Fibroblast of skin of abdomen (primary cell): Measurements from ENCODE around the gene CPZ.
"Not testable (repeated sequence)": the region's sequence is repeated elsewhere in the genome, so short reads cannot be mapped to it uniquely, and the experiment has no call there.

Experiments
- DNase-seq: peaks from one replicate; pipeline ENCODE4 v3.0.0-alpha.2; 2013

Gene CPZ

GRCh38 chr4:8613421-8614364 is 21.1 kb downstream of the CPZ start:
- DNase-seq = no peak

- no peak for DNase-seq
Measured at GRCh38 chr4:8614365-8615193, 22.0 kb downstream of the CPZ start.

DNA sequence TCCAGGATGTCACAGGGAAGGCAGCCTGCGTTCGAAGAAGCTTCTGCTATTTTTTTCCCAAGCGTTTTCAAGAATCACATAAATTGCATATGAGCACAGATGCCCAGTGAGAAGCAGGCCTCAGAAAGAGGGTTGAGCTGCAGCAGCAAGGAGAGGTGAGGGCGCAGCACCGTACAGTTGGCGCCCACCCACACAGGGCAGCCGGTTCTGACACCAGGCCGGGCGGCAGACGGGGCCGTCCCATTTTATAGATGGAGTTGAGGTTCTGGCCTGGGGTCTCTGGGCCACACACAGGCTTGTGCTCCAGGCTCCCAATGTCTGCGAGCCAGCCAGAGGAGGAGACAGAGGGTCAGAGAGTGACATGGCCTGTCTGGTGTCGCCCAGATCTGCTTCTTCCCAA is 22.8 kb downstream of the CPZ start:
- DNase-seq = no peak

DNA sequence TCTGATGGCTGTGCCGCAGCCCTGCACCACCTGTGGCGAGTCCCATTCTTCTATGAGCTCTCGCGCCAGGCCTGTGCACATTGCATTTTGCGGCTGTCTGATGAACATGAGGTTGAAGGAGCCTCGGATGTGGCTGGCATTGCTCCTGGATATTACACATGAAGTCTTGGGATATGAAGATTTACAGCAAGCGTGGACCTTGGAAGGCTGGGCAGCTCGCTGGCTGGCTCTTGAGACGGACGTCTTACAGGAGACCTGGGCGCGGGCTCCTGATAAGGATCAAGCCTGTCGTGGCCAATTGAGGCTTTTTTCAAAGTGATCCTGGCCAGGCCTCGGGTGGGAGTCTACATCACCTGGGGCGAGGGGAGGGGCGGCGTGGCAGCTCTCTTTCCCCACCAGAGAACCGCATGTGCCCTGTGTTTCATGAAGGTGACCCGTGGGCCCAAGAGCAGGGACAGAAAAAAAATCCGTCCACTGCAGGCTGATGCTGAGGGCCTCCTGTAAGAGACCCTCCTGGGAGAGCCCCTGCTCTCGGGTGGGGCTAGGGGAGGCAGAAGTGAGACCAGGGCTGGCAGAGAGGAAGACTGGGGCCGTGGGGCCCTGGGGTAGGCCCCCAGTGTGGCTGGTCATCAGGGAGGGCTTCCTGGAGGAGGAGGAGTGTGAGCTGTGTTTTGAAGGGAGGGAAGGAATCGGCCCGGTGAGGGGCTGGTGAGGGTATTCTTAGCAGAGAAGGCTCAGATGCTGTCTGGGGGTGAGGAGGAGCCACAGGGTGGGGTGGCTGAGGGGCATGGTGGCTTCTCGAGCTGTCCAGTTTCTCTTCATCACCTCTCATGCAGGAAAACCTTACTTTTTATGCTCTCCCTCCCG is 23.6 kb downstream of the CPZ start:
- no peak for DNase-seq

DNA sequence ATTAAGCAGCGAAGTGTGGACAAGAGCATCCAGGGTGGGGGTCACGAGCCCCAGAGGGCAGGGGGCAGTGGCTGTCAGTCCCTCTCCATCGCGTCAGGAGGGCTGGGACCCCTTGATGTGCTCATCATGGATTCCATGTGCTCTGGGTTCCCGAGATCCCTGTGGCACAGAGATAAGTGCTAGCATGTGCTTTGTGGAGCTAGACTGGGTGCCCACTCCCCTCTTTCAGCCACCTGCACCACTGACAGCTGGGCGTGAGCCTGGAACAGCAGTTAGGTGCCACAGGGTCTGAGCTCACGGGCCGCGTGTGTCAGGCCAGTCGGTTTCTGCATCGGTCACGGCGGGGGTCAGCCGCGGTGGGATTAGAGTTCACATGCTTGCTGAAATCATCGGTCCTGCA is 24.3 kb downstream of the CPZ start:
- no peak for DNase-seq

- no peak for DNase-seq
Measured at GRCh38 chr4:8617486-8618040, 25.0 kb downstream of the CPZ start.

DNA sequence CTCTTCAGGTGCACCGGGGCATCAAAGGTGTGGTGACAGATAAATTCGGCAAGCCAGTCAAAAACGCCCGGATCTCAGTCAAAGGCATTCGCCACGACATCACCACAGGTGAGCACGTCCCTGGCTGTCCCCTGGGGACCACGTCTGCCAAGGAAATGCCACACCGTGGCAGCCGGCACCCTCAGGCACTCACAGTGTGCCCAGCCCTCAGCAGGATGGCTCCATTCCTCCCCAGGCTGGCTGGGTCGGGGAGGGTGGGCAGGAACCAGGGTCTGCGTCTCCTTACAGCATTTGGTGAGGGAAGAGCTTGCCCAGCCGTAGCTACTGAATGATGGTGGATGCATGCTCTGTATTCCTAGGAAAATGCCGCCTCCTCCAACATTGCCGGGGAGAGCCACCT is 25.9 kb downstream of the CPZ start:
- no peak for DNase-seq

DNA sequence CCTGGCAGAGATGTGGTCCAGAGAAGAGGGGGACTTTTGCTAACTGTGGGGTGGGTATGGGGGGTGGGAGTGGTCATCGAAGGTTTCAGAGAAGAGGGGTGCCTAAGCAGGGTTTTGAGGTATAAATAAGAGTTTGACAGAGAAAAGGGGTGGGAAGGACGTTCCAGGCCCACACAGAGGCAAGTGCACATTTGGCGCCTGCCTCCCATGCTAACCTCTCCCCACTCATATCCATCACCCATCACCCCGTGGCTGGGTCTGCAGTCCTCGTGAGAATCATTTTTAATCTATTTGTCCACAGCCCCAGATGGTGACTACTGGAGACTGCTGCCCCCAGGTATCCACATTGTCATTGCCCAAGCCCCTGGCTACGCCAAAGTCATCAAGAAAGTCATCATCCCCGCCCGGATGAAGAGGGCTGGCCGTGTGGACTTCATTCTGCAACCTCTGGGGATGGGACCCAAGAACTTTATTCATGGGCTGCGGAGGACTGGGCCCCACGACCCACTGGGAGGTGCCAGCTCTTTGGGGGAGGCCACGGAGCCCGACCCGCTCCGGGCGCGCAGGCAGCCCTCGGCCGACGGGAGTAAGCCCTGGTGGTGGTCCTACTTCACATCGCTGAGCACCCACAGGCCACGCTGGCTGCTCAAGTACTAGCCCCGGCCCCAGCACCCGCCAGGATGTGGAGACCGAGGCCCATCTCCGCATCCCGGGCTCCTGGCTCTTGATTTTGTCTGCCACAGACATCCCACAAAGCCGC is 26.6 kb downstream of the CPZ start:
- DNase-seq = no peak

- DNase-seq = not testable (repeated sequence)
Measured at GRCh38 chr4:8621135-8621534, 28.6 kb downstream of the CPZ start.

DNA sequence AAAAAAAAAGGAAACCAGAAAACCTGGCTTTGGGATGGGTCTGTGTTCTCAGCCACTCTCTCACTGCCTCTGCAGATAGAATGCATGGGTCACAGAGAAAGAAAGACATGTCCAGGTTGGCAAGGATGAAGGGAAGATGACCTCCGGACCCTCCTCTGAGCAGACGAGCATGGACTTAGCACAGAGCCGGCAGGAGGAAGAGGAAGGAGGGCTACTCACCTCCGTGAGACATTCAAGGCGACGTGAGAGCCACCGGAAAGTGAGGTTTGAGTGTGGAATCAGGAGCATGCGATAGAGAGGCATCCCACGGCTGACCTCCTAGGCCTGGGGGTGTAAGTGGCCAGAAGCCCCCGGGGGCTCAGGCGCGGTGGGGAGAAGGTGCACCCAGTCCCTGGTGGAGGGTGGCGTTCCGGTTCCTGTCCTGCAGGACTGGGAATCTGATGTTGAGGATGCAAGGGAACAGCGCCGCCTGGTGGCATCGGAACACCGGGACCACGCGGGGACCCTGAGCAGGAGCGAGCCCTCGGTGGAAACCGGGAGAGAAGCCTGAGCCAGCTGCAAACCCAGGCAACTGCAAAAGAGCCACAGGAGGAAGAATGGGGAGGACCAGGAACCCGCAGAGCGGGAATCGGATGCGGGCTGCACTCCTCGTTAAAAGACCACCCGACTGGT is 32.2 kb downstream of the CPZ start:
- not testable (repeated sequence) for DNase-seq

DNA sequence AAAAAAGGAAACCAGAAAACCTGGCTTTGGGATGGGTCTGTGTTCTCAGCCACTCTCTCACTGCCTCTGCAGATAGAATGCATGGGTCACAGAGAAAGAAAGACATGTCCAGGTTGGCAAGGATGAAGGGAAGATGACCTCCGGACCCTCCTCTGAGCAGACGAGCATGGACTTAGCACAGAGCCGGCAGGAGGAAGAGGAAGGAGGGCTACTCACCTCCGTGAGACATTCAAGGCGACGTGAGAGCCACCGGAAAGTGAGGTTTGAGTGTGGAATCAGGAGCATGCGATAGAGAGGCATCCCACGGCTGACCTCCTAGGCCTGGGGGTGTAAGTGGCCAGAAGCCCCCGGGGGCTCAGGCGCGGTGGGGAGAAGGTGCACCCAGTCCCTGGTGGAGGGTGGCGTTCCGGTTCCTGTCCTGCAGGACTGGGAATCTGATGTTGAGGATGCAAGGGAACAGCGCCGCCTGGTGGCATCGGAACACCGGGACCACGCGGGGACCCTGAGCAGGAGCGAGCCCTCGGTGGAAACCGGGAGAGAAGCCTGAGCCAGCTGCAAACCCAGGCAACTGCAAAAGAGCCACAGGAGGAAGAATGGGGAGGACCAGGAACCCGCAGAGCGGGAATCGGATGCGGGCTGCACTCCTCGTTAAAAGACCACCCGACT is 37.8 kb downstream of the CPZ start:
- DNase-seq = not testable (repeated sequence)

DNA sequence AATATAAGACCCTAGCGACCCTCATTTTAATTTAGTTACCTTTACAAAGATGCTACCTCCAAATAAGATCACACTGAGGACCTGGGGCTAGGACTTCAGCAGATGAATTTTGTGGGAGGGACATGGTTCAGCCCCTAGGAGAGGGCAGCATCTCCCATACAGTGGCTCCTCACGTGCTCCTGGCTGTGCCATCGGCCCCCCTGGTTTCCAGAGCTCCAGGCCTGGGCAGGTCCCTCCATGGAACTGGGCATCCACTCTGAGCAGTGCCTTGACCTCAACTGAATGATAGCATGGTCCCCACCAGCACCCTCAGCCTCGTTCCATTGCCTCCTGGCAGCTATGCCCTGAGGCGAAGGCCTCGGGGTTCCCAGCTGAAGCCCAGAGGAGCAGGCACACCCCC is 39.3 kb downstream of the CPZ start:
- not testable (repeated sequence) for DNase-seq

GRCh38 chr4:8634773-8635172 is 42.2 kb downstream of the CPZ start:
- DNase-seq = not testable (repeated sequence)

DNA sequence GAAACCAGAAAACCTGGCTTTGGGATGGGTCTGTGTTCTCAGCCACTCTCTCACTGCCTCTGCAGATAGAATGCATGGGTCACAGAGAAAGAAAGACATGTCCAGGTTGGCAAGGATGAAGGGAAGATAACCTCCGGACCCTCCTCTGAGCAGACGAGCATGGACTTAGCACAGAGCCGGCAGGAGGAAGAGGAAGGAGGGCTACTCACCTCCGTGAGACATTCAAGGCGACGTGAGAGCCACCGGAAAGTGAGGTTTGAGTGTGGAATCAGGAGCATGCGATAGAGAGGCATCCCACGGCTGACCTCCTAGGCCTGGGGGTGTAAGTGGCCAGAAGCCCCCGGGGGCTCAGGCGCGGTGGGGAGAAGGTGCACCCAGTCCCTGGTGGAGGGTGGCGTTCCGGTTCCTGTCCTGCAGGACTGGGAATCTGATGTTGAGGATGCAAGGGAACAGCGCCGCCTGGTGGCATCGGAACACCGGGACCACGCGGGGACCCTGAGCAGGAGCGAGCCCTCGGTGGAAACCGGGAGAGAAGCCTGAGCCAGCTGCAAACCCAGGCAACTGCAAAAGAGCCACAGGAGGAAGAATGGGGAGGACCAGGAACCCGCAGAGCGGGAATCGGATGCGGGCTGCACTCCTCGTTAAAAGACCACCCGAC is 43.5 kb downstream of the CPZ start:
- not testable (repeated sequence) for DNase-seq

GRCh38 chr4:8637456-8637984 is 45.0 kb downstream of the CPZ start:
- no peak for DNase-seq

DNA sequence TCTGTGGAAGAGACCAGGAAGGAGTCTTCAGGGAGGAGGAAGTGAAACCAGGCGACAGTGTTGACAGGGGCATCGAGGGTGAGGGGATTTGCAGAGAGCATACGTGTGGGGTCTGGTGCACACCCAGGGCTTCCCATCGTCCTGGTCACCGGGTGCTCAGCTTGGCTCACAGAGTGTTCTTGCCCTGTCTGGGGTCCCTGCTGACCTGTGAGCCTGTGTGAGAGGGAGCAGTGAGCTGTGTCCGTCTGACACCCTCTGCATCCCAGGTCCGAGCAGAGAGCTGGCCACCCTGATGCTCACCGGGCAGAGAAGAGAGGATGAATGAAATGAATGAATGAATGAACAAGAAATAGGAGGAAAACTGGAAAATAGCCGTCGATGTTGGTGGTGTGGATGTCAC is 46.5 kb downstream of the CPZ start:
- no peak for DNase-seq

- DNase-seq = no peak
Measured at GRCh38 chr4:8639777-8640720, 47.5 kb downstream of the CPZ start.

- DNase-seq = no peak
Measured at GRCh38 chr4:8640816-8641215, 48.3 kb downstream of the CPZ start.
